Sigmoid colon (tissue), 4 donors: Measurements from ENCODE around the gene CZIB.

Experiments
- POLR2A ChIP-seq, 2 donors: fragments of 450-650 bp; IDR thresholded peaks; one replicate each; pipeline ENCODE4 v1.6.1; 2016; ENCODE audit warnings: antibody characterized with exemption in 2 of 2, mild to moderate bottlenecking in 2 of 2, moderate library complexity in 2 of 2
- POLR2AphosphoS5 ChIP-seq, 4 donors: sonication (generic); formaldehyde crosslinking; IDR thresholded peaks; one replicate each; pipeline ENCODE4 v1.6.1; 2017; ENCODE audit warnings: antibody characterized with exemption in 4 of 4

GRCh38 chr1:53259932-53260331 lies 39.5 kb upstream of the CZIB start:
- TF ChIP-seq POLR2AphosphoS5 (IDR thresholded peaks at IDR 0.05) (no peak), POLR2A (IDR thresholded peaks at IDR 0.05) (no peak)
